ENCODE data around the gene DMRTA1.

DMRTA1 gene

GRCh38 chr9:22446589-22446949 lies at the start of gene DMRTA1:
Gene DMRTA1, plus strand, starts transcription at chr9:22446824. Its CDS starts 242 bp downstream, at chr9:22447066.
- no peak for DNase-seq (ENCODE audit: low read depth)
- no peak for TF ChIP-seq CTCF (IDR thresholded peaks at IDR 0.05; ENCODE audit: insufficient read depth, low read depth, low read length, missing control alignments)
- no peak within 1 kb of the TSS for H3K4me3 ChIP-seq (ENCODE audit: low read depth, low read length)

- DNase-seq (ENCODE audit: low read depth): no peak
- H3K4me3 ChIP-seq (ENCODE audit: low read depth, low read length): no peak overlapping the region
These were observed 45.0 kb upstream of the DMRTA1 start for GRCh38 chr9:22401671-22402070.

GRCh38 chr9:22405869-22406659 lies 40.6 kb upstream of the DMRTA1 start:
- DNase-seq (ENCODE audit: low read depth): no peak
- no peak overlapping the region for H3K4me3 ChIP-seq (ENCODE audit: low read depth, low read length)
- no peak for TF ChIP-seq CTCF (IDR thresholded peaks at IDR 0.05; ENCODE audit: insufficient read depth, low read depth, low read length, missing control alignments)

More at GRCh38 chr9:22401671-22402070, 45.0 kb upstream of the DMRTA1 start:
- no peak for TF ChIP-seq CTCF (IDR thresholded peaks at IDR 0.05; ENCODE audit: insufficient read depth, low read depth, low read length, missing control alignments)

- no peak overlapping the region for H3K4me3 ChIP-seq (ENCODE audit: low read depth, low read length)
- DNase-seq (ENCODE audit: low read depth): no peak
- TF ChIP-seq CTCF (IDR thresholded peaks at IDR 0.05; ENCODE audit: insufficient read depth, low read depth, low read length, missing control alignments): no peak
These were observed 32.7 kb upstream of the DMRTA1 start for GRCh38 chr9:22413884-22414283.

GRCh38 chr9:22415941-22416691 lies 30.5 kb upstream of the DMRTA1 start:
- H3K4me3 ChIP-seq (ENCODE audit: low read depth, low read length): no peak overlapping the region
- DNase-seq (ENCODE audit: low read depth): no peak
- no peak for TF ChIP-seq CTCF (IDR thresholded peaks at IDR 0.05; ENCODE audit: insufficient read depth, low read depth, low read length, missing control alignments)

GRCh38 chr9:22416692-22417060 lies 29.9 kb upstream of the DMRTA1 start:
- no peak for DNase-seq (ENCODE audit: low read depth)
- no peak for TF ChIP-seq CTCF (IDR thresholded peaks at IDR 0.05; ENCODE audit: insufficient read depth, low read depth, low read length, missing control alignments)
- no peak overlapping the region for H3K4me3 ChIP-seq (ENCODE audit: low read depth, low read length)

Measured in GM12865 (cell line).